ENCODE results near the gene AP4M1.

DNA sequence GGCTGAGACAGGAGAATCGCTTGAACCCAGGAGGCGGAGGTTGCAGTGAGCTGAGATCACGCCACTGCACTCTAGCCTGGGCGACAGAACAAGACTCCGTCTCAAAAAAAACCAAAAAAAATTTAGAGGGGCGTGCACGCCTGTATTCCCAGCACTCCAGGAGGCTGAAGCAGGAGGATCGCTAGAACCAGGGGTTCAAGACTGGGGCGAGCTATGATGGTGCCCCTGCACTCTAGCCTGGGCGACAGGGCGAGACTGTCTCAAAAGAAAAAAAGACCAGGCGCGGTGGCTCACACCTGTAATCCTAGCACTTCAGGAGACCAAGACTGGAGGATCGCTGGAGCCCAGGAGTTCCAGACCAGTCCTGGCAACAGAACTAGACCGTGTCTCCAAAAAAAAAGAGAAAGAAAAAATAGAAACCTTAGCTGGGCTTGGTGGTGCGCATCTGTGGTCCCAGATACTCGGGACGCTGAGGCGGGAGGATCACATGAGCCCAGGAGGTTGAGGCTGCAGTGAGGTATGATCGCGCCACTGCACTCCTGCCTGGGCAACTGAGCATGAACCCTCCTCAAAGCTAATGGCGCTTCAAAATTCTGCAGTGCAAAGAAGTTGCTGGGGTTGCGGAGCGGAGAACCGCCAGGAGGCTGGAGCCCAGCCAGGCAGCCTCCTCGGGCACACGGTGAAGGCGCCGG is 24.9 kb downstream of the AP4M1 start:
- TF ChIP-seq, protein P1, sequence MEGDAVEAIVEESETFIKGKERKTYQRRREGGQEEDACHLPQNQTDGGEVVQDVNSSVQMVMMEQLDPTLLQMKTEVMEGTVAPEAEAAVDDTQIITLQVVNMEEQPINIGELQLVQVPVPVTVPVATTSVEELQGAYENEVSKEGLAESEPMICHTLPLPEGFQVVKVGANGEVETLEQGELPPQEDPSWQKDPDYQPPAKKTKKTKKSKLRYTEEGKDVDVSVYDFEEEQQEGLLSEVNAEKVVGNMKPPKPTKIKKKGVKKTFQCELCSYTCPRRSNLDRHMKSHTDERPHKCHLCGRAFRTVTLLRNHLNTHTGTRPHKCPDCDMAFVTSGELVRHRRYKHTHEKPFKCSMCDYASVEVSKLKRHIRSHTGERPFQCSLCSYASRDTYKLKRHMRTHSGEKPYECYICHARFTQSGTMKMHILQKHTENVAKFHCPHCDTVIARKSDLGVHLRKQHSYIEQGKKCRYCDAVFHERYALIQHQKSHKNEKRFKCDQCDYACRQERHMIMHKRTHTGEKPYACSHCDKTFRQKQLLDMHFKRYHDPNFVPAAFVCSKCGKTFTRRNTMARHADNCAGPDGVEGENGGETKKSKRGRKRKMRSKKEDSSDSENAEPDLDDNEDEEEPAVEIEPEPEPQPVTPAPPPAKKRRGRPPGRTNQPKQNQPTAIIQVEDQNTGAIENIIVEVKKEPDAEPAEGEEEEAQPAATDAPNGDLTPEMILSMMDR (IDR thresholded peaks at IDR 0.05; ENCODE audit: insufficient read depth, low read length, poor library complexity, severe bottlenecking) = no peak
- TF ChIP-seq EZH2phosphoT487 (conservative IDR thresholded peaks at IDR 0.05; ENCODE audit: low read length) = no peak

Data from SU-DHL-6 (cell line).